Urinary bladder (tissue), 4 donors: ENCODE results near the gene GRM6. TPM values are rescaled to one million over a fixed set of nuclear protein-coding genes. Genes with fewer than 3 reads are reported as not detected.

Experiments used
- DNase-seq: peaks from one replicate; pipeline ENCODE4 v3.0.0-alpha.2; 2015; ENCODE audit errors: extremely low spot score
- H3K27ac ChIP-seq: one replicate; pipeline ENCODE4 v1.5.1; 2013; ENCODE audit warnings: low read depth, mild to moderate bottlenecking, moderate library complexity
- H3K36me3 ChIP-seq: one replicate; pipeline ENCODE4 v1.6.1; 2013; ENCODE audit warnings: mild to moderate bottlenecking, moderate library complexity; ENCODE audit not compliant: insufficient read depth
- H3K4me1 ChIP-seq: one replicate; pipeline ENCODE4 v1.6.1; 2013; ENCODE audit warnings: mild to moderate bottlenecking, moderate library complexity; ENCODE audit not compliant: insufficient read depth
- H3K4me3 ChIP-seq: one replicate; pipeline ENCODE4 v1.5.1; 2013; ENCODE audit warnings: low read depth, low read length
- WGBS: extraction: QIAGEN DNeasy Blood & Tissue Kit; methylation state at CpG from one replicate; pipeline ENCODE4 v1.1.7; 2013; 5-methylcytosine and 5-hydroxymethylcytosine counted together
- polyA plus RNA-seq: library from polyadenylated mRNA; stranded (reverse); fragments of 200-250 nt; gene quantifications from one replicate; pipeline ENCODE4 v1.2.3, GENCODE V29; 2013
- total RNA-seq: library from RNA; depleted of rRNA; stranded (reverse); fragments of >200 nt; gene quantifications from one replicate; pipeline ENCODE4 v1.2.3, GENCODE V29; 2014
- donor health status: healthy with polysubstance abuse.
- donor health status: healthy.

GRM6 gene
- total and polyA plus RNA-seq, 2 donors = not detected

DNA sequence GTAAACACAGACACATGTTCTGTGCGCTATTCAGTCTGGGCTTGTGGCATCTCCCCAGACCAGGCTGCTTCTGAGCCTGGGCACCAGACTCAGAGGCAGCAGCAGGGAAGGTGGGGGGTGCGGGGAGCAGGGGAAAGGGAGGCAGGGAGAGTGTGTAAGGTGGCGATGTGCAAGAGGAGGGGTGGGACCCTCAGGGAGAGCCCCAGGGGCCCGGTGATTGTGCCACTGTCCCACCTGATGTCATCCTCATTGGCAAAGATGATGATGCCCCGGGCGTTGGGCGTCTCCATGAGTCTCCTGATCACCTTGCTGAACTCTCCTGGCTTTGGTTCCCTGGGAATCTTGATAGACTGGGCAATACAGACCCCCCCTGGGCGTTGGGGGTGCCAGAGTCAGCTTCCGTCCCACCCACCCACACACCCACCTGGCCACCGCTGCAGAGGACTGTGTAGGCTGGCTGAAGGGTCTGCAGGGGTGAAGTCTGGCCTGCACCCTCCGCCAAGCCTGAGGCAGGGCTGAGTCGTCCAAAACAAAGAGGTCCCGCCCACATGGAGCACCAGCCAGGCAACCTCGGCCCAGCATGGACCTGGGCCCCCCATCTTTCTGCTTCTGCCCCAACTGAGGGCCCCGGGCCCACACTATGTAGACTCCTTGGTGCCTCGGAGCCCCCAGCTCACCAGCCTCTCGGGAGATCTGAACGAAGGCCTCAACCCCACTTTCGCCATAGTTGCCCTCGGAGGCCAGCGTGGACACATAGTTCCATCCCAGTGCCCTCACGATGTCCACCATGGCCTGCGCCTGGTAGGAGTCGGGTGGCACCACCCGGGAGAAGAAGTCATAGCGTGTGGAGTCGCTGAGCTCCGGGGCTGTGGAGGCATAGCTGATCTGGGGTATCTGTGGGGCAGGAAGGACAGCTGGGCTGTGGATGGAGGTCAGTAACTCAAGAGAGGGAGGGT lies 3.7 kb downstream of the GRM6 start:
- Histone ChIP-seq H3K4me1 (no peaks in the 10 kb centered on the region), H3K27ac (no peak overlapping the region), H3K4me3 (no peak overlapping the region), H3K36me3 (no peaks in the 10 kb centered on the region)
- 88% methylated on average over 28 of the region's 28 CpGs for WGBS
- DNase-seq = no peak

DNA sequence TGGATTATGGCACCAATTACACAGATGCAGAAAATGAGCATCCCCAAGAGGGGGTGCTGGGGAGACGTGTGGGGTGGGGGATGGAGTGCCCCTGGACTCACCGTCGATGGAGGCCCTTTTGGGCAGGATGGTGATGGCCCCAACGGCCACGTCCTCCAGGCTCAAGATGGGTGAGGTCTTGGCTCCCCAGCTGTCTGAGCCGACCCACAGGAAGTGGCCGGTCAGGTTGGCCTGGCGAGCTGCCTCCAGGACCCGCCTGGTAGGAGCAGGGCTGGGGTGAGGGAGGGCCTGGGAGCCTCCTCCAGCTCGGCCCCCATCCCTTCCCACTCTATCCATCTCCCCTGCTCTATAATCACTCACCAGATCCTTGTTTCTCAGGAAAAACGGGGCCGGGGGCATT lies 4.6 kb downstream of the GRM6 start:
- Histone ChIP-seq H3K27ac (no peak overlapping the region), H3K4me1 (no peaks in the 10 kb centered on the region), H3K36me3 (no peaks in the 10 kb centered on the region), H3K4me3 (no peak overlapping the region)
- 86% methylated on average over 12 of the region's 12 CpGs for WGBS
- no peak for DNase-seq

DNA sequence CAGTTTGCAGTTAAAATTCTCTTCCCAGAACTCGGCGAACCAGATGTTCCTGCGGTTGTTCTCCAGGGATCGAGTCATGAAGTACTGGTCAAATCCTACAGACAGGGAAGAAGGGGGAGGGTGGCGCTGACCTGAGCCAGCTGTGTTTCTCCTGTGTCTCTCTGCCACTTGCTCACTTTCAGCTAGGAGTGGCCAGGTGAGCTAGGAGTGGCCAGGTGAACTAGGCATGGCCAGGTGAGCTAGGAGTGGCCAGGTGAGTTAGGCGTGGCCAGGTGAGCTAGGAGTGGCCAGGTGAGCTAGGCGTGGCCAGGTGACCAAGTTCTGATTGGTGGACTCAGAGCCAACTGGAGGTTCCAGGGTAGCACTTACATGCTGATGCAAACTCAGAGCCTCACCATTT lies 5.8 kb downstream of the GRM6 start:
- 91% methylated on average over 7 of the region's 7 CpGs for WGBS
- no peak overlapping the region for H3K27ac ChIP-seq
- DNase-seq = no peak
- H3K4me3 ChIP-seq = no peak overlapping the region
- H3K4me1 ChIP-seq = no peaks in the 10 kb centered on the region
- H3K36me3 ChIP-seq = no peaks in the 10 kb centered on the region

DNA sequence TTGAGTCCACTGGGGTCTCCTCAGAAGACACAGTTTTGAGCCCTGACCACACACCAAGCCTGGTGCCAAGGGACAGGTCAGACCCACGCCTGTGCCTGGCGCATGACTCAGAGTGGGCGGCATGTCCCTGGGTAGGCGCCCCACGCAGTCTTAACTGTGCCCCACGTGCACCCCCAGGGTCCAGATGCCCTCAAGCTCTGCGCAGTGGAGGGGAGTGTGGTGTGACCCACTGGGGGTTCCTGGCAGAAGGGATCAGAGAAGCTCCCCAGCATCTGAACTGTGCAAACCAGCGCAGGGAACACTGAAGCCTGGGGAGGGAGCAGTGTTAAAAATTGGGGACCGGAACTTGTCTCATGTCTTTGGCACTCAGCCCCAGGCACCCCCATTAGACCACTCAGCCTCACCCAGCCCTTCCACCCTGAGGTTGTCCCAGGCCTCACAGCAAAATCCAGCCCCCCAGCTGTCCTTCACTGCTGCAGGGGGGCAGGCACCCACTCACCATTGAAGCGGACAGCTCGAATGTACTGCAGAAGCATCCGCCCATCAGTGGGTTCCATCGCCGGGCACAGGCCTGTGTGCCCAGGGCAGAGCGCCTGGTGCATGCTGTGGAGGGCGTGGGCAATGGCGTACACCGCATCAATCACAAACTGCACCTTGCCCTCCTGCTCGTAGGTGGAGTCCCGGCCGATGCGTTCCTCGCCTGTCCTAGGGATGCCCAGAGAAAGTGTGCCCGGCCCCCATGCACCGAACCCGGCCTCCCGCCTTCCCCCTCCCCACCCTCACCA lies 6.5 kb downstream of the GRM6 start:
- H3K4me3 ChIP-seq = no peak overlapping the region
- WGBS = 96% methylated on average over 27 of the region's 27 CpGs
- DNase-seq = no peak
- H3K36me3 ChIP-seq = no peaks in the 10 kb centered on the region
- H3K4me1 ChIP-seq = no peaks in the 10 kb centered on the region
- no peak overlapping the region for H3K27ac ChIP-seq

DNA sequence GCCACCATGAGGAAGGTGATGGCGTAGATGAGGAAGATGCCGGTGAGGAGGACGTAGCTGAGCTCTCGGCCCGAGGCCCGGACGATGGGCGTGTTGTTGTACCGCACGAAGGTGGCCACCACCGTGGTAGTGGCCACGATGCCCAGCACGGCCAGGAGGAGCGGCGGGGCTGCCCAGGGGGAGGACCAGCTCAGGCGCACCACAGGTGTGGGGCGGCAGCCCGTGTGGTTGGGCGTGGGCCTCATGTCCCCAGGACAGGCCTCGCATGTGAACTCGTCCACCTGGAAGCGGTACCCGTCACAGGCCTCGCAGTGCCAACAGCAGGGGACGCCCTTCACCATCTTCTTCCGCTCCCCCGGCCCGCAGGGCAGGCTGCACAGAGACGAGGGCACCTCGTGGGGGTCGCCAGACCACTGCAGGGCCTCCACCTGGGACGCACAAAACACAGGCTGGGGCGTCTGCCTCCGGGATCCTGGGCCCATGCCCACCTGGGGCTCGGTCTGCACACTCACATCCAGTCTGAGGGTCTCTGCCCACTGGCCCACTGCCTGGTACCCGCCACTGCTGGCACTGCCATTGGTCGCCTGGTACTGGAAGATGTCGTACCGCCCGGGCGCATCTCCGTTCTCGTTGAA lies 8.7 kb downstream of the GRM6 start:
- Histone ChIP-seq H3K4me3 (no peak overlapping the region), H3K27ac (no peak overlapping the region), H3K36me3 (no peaks in the 10 kb centered on the region), H3K4me1 (no peaks in the 10 kb centered on the region)
- no peak for DNase-seq
- 98% methylated on average over 43 of the region's 43 CpGs for WGBS

DNA sequence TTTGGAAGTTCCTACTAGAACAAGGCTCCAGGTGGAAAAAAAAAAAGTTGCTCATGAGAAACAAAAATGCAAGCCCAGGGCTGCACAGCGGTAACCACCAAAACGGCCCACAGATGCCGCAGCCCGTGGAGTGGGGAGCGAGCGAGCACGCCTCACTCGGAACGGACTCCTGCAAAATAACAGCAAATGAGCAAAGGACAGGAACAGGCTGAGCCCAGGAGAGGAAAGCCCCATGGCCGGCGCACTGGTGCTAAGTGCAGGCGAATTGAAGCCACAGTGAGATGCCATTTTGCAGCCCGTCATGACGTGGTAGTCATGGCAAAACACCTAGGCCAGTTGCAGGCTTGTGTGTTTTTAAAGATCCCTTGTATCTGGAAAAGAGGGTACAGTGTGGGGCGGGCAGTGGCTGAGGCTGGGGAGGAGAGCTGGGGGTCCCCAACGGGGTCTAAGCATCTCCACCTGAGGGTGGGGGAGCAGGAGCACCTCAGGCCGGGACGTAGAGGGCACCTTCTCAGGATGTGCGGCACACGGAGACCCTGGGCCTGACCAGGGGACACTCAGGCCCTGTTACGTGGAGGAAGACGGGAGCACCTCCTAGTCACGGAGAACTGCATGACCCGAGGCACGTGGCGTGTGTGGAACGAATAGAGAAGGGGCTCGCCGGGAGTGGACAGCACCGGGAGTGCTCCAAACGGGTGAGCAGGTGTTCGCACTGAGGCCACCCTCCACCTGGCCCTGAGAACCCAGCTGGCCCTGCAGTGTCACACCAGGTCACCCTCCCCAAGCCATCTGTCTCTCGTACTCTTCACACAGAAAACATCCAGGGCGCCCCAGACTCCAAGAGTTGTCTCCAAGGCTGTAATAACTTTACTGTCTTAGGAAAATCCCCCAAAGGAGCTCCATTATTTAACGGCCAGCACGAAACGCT lies 10.7 kb downstream of the GRM6 start:
- no peak for DNase-seq
- Histone ChIP-seq H3K4me1 (no peaks in the 10 kb centered on the region), H3K4me3 (no peak overlapping the region), H3K36me3 (no peaks in the 10 kb centered on the region), H3K27ac (no peak overlapping the region)
- WGBS = 95% methylated on average over 37 of the region's 37 CpGs

DNA sequence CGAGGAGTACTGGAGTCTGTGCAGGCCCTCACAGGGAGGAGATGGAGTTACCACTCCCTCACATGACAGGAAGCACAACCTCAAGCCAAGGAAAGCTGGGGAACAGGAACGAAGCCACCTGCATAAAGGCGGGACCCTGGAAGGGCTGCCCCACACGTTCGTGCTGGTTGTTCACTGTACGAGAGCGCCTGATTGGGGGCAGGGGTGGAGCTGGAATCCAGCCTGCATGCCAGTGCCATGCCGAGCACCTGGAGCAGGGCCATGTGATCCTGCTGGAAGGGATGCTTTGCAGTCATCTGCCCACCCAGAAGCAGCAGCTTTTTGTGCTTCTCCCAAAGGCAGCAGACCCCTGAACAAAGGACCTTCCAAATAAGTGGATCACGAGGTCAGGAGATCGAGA lies 11.4 kb downstream of the GRM6 start:
- H3K4me1 ChIP-seq = no peaks in the 10 kb centered on the region
- WGBS = 95% methylated on average over 10 of the region's 10 CpGs
- DNase-seq = no peak
- no peaks in the 10 kb centered on the region for H3K36me3 ChIP-seq
- H3K27ac ChIP-seq = no peak overlapping the region
- no peak overlapping the region for H3K4me3 ChIP-seq

DNA sequence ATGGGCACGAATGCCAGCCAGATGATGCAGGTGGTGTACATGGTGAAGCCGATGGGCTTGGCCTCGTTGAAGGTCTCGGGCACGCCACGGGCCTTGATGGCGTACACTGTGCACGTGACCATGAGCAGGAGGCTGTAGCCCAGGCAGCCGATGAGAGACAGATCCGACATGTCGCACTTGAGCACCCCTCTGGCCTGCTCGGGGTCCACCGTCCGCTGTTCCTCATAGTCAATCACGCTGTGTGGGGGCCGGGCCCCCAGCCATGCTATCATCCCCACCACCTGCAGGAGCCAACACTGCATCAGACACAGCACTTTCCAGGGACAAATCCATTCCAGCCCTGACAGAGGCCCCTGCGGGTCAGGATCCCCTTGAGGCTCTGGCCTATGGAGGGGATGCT lies 12.2 kb downstream of the GRM6 start:
- no peaks in the 10 kb centered on the region for H3K36me3 ChIP-seq

DNA sequence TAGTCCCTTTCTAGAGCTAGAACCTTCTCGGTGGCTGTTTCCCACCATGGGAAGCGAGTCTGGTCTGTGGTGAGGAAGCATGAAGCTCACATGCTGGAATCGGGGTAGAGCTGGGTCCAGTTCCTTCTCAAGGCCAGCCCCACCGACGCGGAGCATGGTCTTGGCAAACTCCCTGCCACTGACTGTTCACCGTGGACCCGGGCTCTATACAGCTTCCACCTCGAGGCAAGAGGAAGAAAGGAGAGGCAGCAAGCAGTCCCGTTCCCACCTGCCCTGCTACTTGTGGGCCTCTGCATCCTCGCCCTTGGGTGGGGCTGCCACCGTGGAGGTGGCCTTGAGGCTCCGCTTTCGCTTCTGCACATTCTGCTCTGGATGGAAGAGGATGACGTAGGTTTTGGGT lies 13.7 kb downstream of the GRM6 start:
- no peak overlapping the region for H3K27ac ChIP-seq
- H3K4me1 ChIP-seq = no peaks in the 10 kb centered on the region
- DNase-seq = no peak
- 94% methylated on average over 15 of the region's 15 CpGs for WGBS
- H3K36me3 ChIP-seq = no peaks in the 10 kb centered on the region
- no peak overlapping the region for H3K4me3 ChIP-seq

More for the DNA sequence above, 12.2 kb downstream of the GRM6 start:
- H3K4me1 ChIP-seq = no peaks in the 10 kb centered on the region
- no peak overlapping the region for H3K27ac ChIP-seq
- H3K4me3 ChIP-seq = no peak overlapping the region
- DNase-seq = no peak
- WGBS = 98% methylated on average over 17 of the region's 17 CpGs

DNA sequence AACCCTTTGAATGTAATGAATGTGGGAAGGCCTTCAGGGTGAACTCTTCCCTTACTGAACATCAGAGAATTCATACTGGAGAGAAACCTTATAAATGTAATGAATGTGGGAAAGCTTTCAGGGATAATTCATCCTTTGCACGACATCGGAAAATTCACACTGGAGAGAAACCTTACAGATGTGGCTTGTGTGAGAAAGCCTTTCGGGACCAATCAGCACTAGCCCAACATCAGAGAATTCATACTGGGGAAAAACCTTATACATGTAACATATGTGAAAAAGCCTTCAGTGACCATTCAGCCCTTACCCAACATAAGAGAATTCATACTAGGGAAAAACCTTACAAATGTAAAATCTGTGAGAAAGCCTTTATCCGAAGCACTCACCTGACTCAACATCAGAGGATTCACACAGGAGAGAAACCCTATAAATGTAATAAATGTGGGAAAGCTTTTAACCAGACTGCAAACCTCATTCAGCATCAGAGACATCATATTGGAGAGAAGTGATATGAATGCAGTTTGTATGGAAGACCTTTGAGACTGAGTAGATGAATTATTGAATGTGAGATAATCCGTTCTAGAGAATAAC lies 29.6 kb downstream of the GRM6 start:
- no peaks in the 10 kb centered on the region for H3K4me1 ChIP-seq
- no peak overlapping the region for H3K27ac ChIP-seq
- DNase-seq = no peak
- WGBS = 98% methylated on average over 5 of the region's 5 CpGs
- no peak overlapping the region for H3K4me3 ChIP-seq
- H3K36me3 ChIP-seq = peaks cover 2% of the 10 kb centered on the region

DNA sequence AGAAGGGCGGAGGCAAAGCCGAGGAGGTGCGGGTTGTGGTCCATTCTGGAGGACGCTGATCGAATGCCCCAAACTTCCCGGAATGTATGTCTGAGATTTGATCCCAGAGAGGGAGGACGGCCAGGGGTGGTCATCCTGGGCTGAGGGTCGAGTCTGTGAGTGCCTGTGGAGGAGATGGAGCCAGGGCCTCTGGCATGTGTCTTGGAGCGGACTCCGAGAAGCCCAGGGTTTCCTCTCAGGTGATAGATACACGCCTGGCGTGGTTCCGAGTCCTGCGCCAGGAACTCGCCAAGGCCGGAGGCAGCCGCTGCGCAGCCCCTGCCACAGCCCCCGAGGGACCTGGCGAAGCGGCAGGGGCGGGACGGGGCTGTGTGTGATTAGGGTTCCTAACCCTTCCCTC lies 53.8 kb downstream of the GRM6 start:
- H3K27ac ChIP-seq = no peak overlapping the region
- no peaks in the 10 kb centered on the region for H3K4me1 ChIP-seq
- peaks cover 2% of the 10 kb centered on the region for H3K36me3 ChIP-seq
- H3K4me3 ChIP-seq = peak overlapping the region; percentile 59
- 1% methylated on average over 23 of the region's 23 CpGs for WGBS
- no peak for DNase-seq

DNA sequence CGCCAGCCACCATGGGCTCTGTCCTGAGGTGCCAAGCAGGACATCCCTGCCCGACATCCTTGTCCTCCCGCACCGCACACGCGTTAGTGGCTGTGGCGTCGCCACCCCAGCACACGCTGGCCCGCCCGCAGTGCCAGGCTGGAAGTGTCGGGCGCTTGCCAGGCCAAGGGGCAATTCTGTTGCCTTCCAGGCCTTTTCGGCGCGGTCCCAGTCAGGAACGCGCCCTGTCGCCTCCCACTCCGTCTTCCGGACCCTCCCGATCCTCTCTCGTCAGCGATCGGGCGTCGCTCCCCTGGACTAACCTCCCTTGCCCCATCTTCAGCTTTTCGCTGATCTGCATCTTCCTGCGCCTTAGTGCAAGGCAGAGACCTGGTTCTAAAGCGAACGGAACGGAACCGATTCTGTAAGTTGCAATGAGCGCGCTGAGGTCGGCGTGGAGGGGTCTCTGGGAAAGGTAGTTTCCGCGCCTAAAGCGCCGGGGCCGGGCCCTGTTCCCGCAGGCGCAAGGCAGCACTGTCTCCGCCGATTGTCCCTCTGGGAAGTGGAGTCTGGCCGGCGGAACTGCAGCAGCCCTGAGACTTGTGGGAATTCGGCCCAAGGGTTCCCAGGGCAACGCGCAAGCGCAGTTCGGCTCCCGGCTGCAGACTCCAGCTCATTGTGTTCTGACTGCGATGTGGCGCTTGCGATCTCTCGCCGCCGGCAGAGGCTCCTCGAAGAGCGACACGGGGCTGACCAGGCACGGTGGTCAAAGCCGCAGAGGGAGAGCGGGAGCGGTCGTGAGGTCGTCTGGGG lies 54.4 kb downstream of the GRM6 start, which contains the start of gene ZNF454:
Gene ZNF454 (plus strand): TSS at position 630 of the 792 bp plus-strand sequence. CDS start 1,594 bp downstream, outside the sequence.
- no peaks in the 10 kb centered on the region for H3K4me1 ChIP-seq
- peak; percentile 92 for DNase-seq
- H3K27ac ChIP-seq = peak within 1 kb of the TSS; percentile 31
- WGBS = under 1% methylated on average over 69 of the region's 69 CpGs
- H3K4me3 ChIP-seq = peak within 1 kb of the TSS; percentile 59
- peaks cover 2% of the 10 kb centered on the region for H3K36me3 ChIP-seq
